GM15510 (cell line): Measurements from ENCODE around the gene TBC1D32.

Experiments used
- POLR2A ChIP-seq: IDR thresholded peaks from 3 replicates; pipeline ENCODE4 v1.6.1; 2011; ENCODE audit warnings: borderline replicate concordance; ENCODE audit not compliant: insufficient read length; ENCODE audit errors: extremely low read depth

Gene TBC1D32

GRCh38 chr6:121106962-121107361 is 227.3 kb downstream of the TBC1D32 start:
- no peak for TF ChIP-seq POLR2A

GRCh38 chr6:121105461-121105860 is 228.8 kb downstream of the TBC1D32 start:
- TF ChIP-seq POLR2A, result no peak

- TF ChIP-seq POLR2A, result no peak
Measured at GRCh38 chr6:121093928-121094327, 240.4 kb downstream of the TBC1D32 start.

GRCh38 chr6:121090492-121090891 is 243.8 kb downstream of the TBC1D32 start:
- TF ChIP-seq POLR2A, result no peak

- no peak for TF ChIP-seq POLR2A
Measured at GRCh38 chr6:121086876-121087275, 247.4 kb downstream of the TBC1D32 start.

GRCh38 chr6:121076119-121076518 is 258.2 kb downstream of the TBC1D32 start:
- TF ChIP-seq POLR2A, result no peak

- TF ChIP-seq POLR2A, result no peak
Measured at GRCh38 chr6:121067381-121067780, 266.9 kb downstream of the TBC1D32 start.

GRCh38 chr6:121064345-121064744 is 269.9 kb downstream of the TBC1D32 start:
- no peak for TF ChIP-seq POLR2A

GRCh38 chr6:121055572-121056163 is 278.6 kb downstream of the TBC1D32 start:
- TF ChIP-seq POLR2A, result no peak

GRCh38 chr6:121042766-121043165 is 291.5 kb downstream of the TBC1D32 start:
- no peak for TF ChIP-seq POLR2A

GRCh38 chr6:121040831-121041230 is 293.4 kb downstream of the TBC1D32 start:
- no peak for TF ChIP-seq POLR2A

GRCh38 chr6:121033091-121033490 is 301.2 kb downstream of the TBC1D32 start:
- no peak for TF ChIP-seq POLR2A

GRCh38 chr6:121032268-121033006 is 301.8 kb downstream of the TBC1D32 start:
- no peak for TF ChIP-seq POLR2A
